Measurements from ENCODE around the gene SIM1.

SIM1 gene

DNA sequence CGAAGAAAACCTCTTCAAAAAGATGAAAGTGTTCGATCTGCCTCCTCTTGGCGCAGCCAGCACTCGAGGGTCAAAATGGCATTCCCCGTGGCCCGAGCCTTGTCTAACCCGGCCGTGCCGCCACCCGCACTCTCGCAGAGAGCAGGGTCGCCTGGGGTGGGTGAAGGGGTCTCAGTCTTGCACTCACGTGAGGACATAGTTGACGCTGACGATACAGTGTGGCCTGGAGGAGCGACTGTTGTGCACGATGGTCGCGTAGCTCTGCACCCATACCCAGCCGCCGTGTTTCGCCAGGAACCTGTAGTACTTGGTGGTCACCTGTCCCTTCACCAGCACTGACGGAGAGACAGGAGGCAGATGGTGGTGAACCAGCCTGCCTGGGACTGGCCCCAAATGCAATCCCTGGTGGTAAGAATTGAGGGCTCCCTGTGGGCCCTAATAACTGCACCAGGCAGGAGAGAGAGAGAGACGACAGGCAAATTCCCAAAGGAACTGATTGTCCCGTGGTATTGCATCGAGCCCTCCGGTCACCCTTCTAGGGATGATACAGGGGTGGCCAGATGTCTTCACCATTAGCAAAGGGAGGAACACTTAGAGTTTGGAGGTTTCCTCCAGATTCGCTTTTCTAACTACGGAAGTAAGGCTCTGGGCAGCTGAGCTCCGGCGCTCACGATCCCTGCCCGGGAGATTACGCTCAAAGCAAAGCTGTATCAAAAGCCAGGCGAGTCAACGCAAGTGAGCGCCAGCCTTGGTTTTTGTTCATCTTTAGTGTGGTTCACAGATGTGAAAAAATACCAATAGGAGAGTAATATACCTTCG lies 17.4 kb downstream of the SIM1 start:
- Histone ChIP-seq H3K4me1 (ENCODE audit: control insufficient read depth, insufficient read depth, low read length, poor library complexity, severe bottlenecking) (no peaks in the 10 kb centered on the region), H3K9me3 (ENCODE audit: control insufficient read depth, low read length) (no peaks in the 10 kb centered on the region), H3K27ac (ENCODE audit: insufficient read depth, low read length, poor library complexity, severe bottlenecking) (no peak overlapping the region), H3K27me3 (replicated peaks; ENCODE audit: control insufficient read depth, insufficient read depth, low read length, poor library complexity, severe bottlenecking) (peaks cover 11% of the 10 kb centered on the region), H3K4me3 (ENCODE audit: insufficient read depth, low read depth, low read length, poor library complexity, severe bottlenecking) (no peak overlapping the region), H3K36me3 (ENCODE audit: control insufficient read depth, insufficient read depth, low read length) (no peaks in the 10 kb centered on the region)
- DNase-seq: no peak

DNA sequence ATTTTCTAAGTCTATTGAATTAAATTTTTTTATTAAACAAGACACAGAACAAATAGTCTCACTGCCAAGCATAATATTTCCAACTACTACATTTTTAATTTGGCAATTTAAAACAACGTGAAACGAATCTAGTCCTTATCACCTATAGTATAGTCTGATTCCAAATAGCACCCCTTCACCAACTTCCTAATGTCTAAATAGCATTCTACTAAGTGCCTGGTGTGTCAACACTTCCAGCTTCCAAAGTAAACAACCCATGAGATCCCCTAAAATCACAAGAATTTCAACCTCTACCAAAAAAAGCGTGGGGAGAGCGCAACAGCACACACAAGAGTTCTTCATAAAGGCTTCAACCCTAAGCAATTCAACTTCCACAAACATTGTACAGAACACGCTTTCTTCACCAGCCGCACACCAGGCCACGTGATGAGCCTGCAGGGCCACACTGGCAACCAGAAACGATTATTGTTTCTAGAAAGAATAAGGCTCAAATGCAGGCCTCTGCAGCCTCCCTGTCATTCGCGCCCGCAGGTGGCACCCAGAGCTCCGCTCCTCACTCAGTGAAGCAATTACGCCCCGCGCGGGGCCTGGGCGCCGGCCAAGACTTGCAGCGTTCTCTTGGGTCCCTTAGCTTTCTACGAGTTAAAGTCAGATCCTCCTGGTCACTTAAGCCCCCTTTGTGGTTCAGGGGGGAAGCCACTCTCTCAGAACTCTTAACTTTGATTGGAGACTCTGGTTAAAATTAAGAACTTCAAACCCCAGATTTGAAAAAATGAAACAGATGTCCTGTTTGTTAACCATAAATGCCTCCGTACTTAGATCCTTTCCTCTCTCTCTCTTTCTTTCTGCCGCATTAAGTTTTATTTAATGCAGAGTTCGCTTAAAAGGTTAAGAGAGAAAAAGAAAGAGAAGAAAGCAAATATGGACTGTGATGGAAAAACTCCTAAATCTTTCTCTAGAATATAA lies 18.3 kb downstream of the SIM1 start:
- H3K4me3 ChIP-seq (ENCODE audit: insufficient read depth, low read depth, low read length, poor library complexity, severe bottlenecking): no peak overlapping the region
- H3K4me1 ChIP-seq (ENCODE audit: control insufficient read depth, insufficient read depth, low read length, poor library complexity, severe bottlenecking): no peaks in the 10 kb centered on the region
- peaks cover 11% of the 10 kb centered on the region for H3K27me3 ChIP-seq (replicated peaks; ENCODE audit: control insufficient read depth, insufficient read depth, low read length, poor library complexity, severe bottlenecking)
- no peaks in the 10 kb centered on the region for H3K9me3 ChIP-seq (ENCODE audit: control insufficient read depth, low read length)
- H3K27ac ChIP-seq (ENCODE audit: insufficient read depth, low read length, poor library complexity, severe bottlenecking): no peak overlapping the region
- no peak for DNase-seq
- H3K36me3 ChIP-seq (ENCODE audit: control insufficient read depth, insufficient read depth, low read length): no peaks in the 10 kb centered on the region

DNA sequence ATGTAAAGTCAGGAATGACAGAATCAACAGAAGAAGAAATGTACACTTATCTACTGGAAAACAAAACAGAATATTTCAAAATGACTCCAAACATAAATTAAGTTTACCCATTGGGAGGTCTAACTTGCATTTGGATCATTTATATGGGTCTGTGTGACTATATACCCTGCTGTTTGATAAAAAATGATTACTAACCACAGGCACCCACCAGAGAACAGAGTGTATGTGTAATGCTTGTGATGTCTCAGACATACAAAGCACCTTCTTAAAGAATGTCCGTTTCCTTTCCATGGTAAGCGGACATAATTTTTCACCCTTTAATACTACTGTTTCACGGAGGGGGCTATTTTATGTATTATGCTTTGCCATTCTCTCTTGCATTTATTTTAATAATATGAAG lies 19.2 kb downstream of the SIM1 start:
- no peaks in the 10 kb centered on the region for H3K36me3 ChIP-seq (ENCODE audit: control insufficient read depth, insufficient read depth, low read length)
- no peak overlapping the region for H3K27ac ChIP-seq (ENCODE audit: insufficient read depth, low read length, poor library complexity, severe bottlenecking)
- no peaks in the 10 kb centered on the region for H3K9me3 ChIP-seq (ENCODE audit: control insufficient read depth, low read length)
- no peaks in the 10 kb centered on the region for H3K4me1 ChIP-seq (ENCODE audit: control insufficient read depth, insufficient read depth, low read length, poor library complexity, severe bottlenecking)
- peaks cover 11% of the 10 kb centered on the region for H3K27me3 ChIP-seq (replicated peaks; ENCODE audit: control insufficient read depth, insufficient read depth, low read length, poor library complexity, severe bottlenecking)
- H3K4me3 ChIP-seq (ENCODE audit: insufficient read depth, low read depth, low read length, poor library complexity, severe bottlenecking): no peak overlapping the region
- no peak for DNase-seq

GRCh38 chr6:100440935-100441334 lies 23.8 kb downstream of the SIM1 start:
- Histone ChIP-seq H3K9me3 (ENCODE audit: control insufficient read depth, low read length) (no peaks in the 10 kb centered on the region), H3K4me1 (ENCODE audit: control insufficient read depth, insufficient read depth, low read length, poor library complexity, severe bottlenecking) (no peaks in the 10 kb centered on the region), H3K27ac (ENCODE audit: insufficient read depth, low read length, poor library complexity, severe bottlenecking) (no peak overlapping the region), H3K36me3 (ENCODE audit: control insufficient read depth, insufficient read depth, low read length) (no peaks in the 10 kb centered on the region), H3K4me3 (ENCODE audit: insufficient read depth, low read depth, low read length, poor library complexity, severe bottlenecking) (no peak overlapping the region), H3K27me3 (replicated peaks; ENCODE audit: control insufficient read depth, insufficient read depth, low read length, poor library complexity, severe bottlenecking) (no peaks in the 10 kb centered on the region)
- DNase-seq: no peak

GRCh38 chr6:100435299-100435698 lies 29.4 kb downstream of the SIM1 start:
- H3K27me3 ChIP-seq (replicated peaks; ENCODE audit: control insufficient read depth, insufficient read depth, low read length, poor library complexity, severe bottlenecking): no peaks in the 10 kb centered on the region
- H3K36me3 ChIP-seq (ENCODE audit: control insufficient read depth, insufficient read depth, low read length): no peaks in the 10 kb centered on the region
- H3K4me3 ChIP-seq (ENCODE audit: insufficient read depth, low read depth, low read length, poor library complexity, severe bottlenecking): no peak overlapping the region
- H3K27ac ChIP-seq (ENCODE audit: insufficient read depth, low read length, poor library complexity, severe bottlenecking): no peak overlapping the region
- no peaks in the 10 kb centered on the region for H3K4me1 ChIP-seq (ENCODE audit: control insufficient read depth, insufficient read depth, low read length, poor library complexity, severe bottlenecking)
- DNase-seq: no peak
- H3K9me3 ChIP-seq (ENCODE audit: control insufficient read depth, low read length): no peaks in the 10 kb centered on the region

DNA sequence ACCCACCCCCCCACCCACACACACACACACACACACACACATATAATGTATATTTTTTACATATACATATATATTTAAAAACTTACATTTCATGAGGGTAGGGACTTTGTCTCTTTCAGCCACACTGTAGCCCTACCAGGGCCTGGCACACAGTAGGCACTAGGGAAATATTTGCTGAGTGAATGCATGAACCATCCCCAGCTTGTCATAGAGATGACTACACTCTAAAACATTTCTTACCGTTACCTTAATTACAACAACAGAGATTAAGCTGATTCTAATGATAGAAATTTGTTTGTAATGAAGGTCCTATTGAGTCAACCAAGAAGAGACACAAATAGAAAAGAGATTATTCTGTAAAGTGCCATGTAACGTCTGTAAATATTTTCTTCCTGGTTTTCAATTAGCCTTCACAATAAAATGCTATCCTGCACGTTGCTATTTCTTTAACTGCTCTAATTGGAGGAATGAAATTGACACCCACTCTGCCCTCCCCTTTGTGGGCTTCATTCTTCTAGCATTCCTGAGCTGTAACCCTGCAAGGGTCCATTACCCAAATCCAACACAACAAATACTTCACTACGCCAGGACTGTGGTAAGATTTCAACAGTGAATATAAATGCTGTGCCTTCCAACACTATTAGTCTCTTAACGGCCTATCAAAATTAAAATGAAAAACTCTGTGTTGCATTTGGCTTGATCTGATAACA lies 30.8 kb downstream of the SIM1 start:
- no peak for DNase-seq
- no peaks in the 10 kb centered on the region for H3K9me3 ChIP-seq (ENCODE audit: control insufficient read depth, low read length)
- H3K36me3 ChIP-seq (ENCODE audit: control insufficient read depth, insufficient read depth, low read length): no peaks in the 10 kb centered on the region
- no peaks in the 10 kb centered on the region for H3K4me1 ChIP-seq (ENCODE audit: control insufficient read depth, insufficient read depth, low read length, poor library complexity, severe bottlenecking)
- H3K4me3 ChIP-seq (ENCODE audit: insufficient read depth, low read depth, low read length, poor library complexity, severe bottlenecking): no peak overlapping the region
- no peak overlapping the region for H3K27ac ChIP-seq (ENCODE audit: insufficient read depth, low read length, poor library complexity, severe bottlenecking)
- H3K27me3 ChIP-seq (replicated peaks; ENCODE audit: control insufficient read depth, insufficient read depth, low read length, poor library complexity, severe bottlenecking): no peaks in the 10 kb centered on the region

DNA sequence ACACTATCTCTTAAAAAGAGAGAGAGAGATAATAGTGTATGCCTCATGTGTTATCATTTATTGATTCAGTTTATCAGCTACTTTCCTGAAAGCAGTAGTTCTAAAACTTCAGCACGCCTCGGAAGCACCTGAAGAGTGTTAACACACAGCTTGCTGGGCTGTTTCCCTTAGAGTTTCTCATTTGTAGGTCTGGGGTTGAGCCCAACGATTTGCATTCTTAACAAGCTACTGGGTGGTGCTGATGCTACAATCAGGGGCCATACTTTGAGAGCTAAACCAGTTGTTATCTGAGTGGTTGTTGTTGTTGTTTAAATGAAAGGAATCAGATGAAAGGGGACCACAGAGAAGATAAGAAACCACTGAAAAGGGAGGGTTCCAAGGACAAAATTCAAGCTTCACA lies 32.6 kb downstream of the SIM1 start:
- Histone ChIP-seq H3K36me3 (ENCODE audit: control insufficient read depth, insufficient read depth, low read length) (no peaks in the 10 kb centered on the region), H3K4me1 (ENCODE audit: control insufficient read depth, insufficient read depth, low read length, poor library complexity, severe bottlenecking) (no peaks in the 10 kb centered on the region), H3K9me3 (ENCODE audit: control insufficient read depth, low read length) (no peaks in the 10 kb centered on the region), H3K4me3 (ENCODE audit: insufficient read depth, low read depth, low read length, poor library complexity, severe bottlenecking) (no peak overlapping the region), H3K27me3 (replicated peaks; ENCODE audit: control insufficient read depth, insufficient read depth, low read length, poor library complexity, severe bottlenecking) (no peaks in the 10 kb centered on the region), H3K27ac (ENCODE audit: insufficient read depth, low read length, poor library complexity, severe bottlenecking) (no peak overlapping the region)
- no peak for DNase-seq

DNA sequence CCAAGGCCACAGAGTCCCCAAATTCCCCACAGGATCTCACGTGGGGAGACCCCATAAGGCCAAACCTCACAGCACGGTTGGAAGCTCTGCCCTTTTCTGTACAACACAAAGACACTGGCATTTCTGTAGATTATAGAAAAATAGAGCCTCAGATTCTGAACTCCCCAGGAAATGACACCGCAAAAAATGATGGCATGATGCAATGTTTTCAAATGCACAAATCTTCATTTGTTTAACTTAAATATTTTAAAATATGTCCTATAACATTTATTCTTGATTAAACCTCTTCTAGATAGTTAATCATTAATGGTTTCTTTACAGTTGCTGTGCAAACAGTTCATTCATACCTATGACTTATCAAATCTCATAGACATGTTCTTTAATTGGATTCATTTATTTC lies 33.8 kb downstream of the SIM1 start:
- no peak for DNase-seq
- no peaks in the 10 kb centered on the region for H3K27me3 ChIP-seq (replicated peaks; ENCODE audit: control insufficient read depth, insufficient read depth, low read length, poor library complexity, severe bottlenecking)
- H3K9me3 ChIP-seq (ENCODE audit: control insufficient read depth, low read length): no peaks in the 10 kb centered on the region
- H3K4me3 ChIP-seq (ENCODE audit: insufficient read depth, low read depth, low read length, poor library complexity, severe bottlenecking): no peak overlapping the region
- no peaks in the 10 kb centered on the region for H3K36me3 ChIP-seq (ENCODE audit: control insufficient read depth, insufficient read depth, low read length)
- no peaks in the 10 kb centered on the region for H3K4me1 ChIP-seq (ENCODE audit: control insufficient read depth, insufficient read depth, low read length, poor library complexity, severe bottlenecking)
- H3K27ac ChIP-seq (ENCODE audit: insufficient read depth, low read length, poor library complexity, severe bottlenecking): no peak overlapping the region

GRCh38 chr6:100427452-100427851 lies 37.3 kb downstream of the SIM1 start:
- Histone ChIP-seq H3K27me3 (replicated peaks; ENCODE audit: control insufficient read depth, insufficient read depth, low read length, poor library complexity, severe bottlenecking) (no peaks in the 10 kb centered on the region), H3K27ac (ENCODE audit: insufficient read depth, low read length, poor library complexity, severe bottlenecking) (no peak overlapping the region), H3K9me3 (ENCODE audit: control insufficient read depth, low read length) (no peaks in the 10 kb centered on the region), H3K4me3 (ENCODE audit: insufficient read depth, low read depth, low read length, poor library complexity, severe bottlenecking) (no peak overlapping the region), H3K36me3 (ENCODE audit: control insufficient read depth, insufficient read depth, low read length) (no peaks in the 10 kb centered on the region), H3K4me1 (ENCODE audit: control insufficient read depth, insufficient read depth, low read length, poor library complexity, severe bottlenecking) (no peaks in the 10 kb centered on the region)
- no peak for DNase-seq

All from effector memory CD4-positive, alpha-beta T cell (primary cell).